ENCODE results near the gene HOMER2.
"Not testable (repeated sequence)": the region's sequence is repeated elsewhere in the genome, so short reads cannot be mapped to it uniquely, and the experiment has no call there.

The HOMER2 gene

GRCh38 chr15:82923744-82924143 is 28.8 kb downstream of the HOMER2 start:
- DNase-seq, result no peak

- no peak for DNase-seq
These were observed 29.8 kb downstream of the HOMER2 start for GRCh38 chr15:82922737-82923136.

GRCh38 chr15:82921939-82922338 is 30.6 kb downstream of the HOMER2 start:
- no peak for DNase-seq

- no peak for DNase-seq
These were observed 31.3 kb downstream of the HOMER2 start for GRCh38 chr15:82921242-82921641.

GRCh38 chr15:82919231-82919886 is 33.2 kb downstream of the HOMER2 start:
- DNase-seq, result no peak

GRCh38 chr15:82918607-82919230 is 33.8 kb downstream of the HOMER2 start:
- DNase-seq, result no peak

GRCh38 chr15:82918162-82918561 is 34.4 kb downstream of the HOMER2 start:
- no peak for DNase-seq

- no peak for DNase-seq
These were observed 35.3 kb downstream of the HOMER2 start for GRCh38 chr15:82917249-82917648.

- no peak for DNase-seq
These were observed 36.2 kb downstream of the HOMER2 start for GRCh38 chr15:82916161-82916952.

GRCh38 chr15:82914396-82914795 is 38.1 kb downstream of the HOMER2 start:
- DNase-seq, result no peak

- DNase-seq, result no peak
These were observed 41.1 kb downstream of the HOMER2 start for GRCh38 chr15:82911458-82911857.

GRCh38 chr15:82910721-82911120 is 41.8 kb downstream of the HOMER2 start:
- no peak for DNase-seq

GRCh38 chr15:82909080-82909815 is 43.3 kb downstream of the HOMER2 start:
- DNase-seq, result no peak

GRCh38 chr15:82907350-82907749 is 45.2 kb downstream of the HOMER2 start:
- no peak for DNase-seq

- no peak for DNase-seq
These were observed 47.9 kb downstream of the HOMER2 start for GRCh38 chr15:82904574-82904973.

- no peak for DNase-seq
These were observed 49.0 kb downstream of the HOMER2 start for GRCh38 chr15:82903511-82903910.

- DNase-seq, result no peak
These were observed 51.3 kb downstream of the HOMER2 start for GRCh38 chr15:82901114-82901805.

- no peak for DNase-seq
These were observed 51.9 kb downstream of the HOMER2 start for GRCh38 chr15:82900511-82901060.

GRCh38 chr15:82898961-82899360 is 53.6 kb downstream of the HOMER2 start:
- DNase-seq, result no peak

- no peak for DNase-seq
These were observed 56.5 kb downstream of the HOMER2 start for GRCh38 chr15:82895983-82896382.

- no peak for DNase-seq
These were observed 57.5 kb downstream of the HOMER2 start for GRCh38 chr15:82894971-82895520.

GRCh38 chr15:82893473-82893872 is 59.0 kb downstream of the HOMER2 start:
- not testable (repeated sequence) for DNase-seq
